Upper lobe of left lung (tissue), 6 donors: Measurements from ENCODE around the gene TERT. TPM values are rescaled to one million over a fixed set of nuclear protein-coding genes. Genes with fewer than 3 reads are reported as not detected.
A peak's percentile ranks its signal among the peaks of the same experiment; 100 is the strongest.
"Not testable (repeated sequence)": the region's sequence is repeated elsewhere in the genome, so short reads cannot be mapped to it uniquely, and the experiment has no call there.

Experiments used
- ATAC-seq, 2 donors: fragments of 200-7000 bp; cut with Tn5 transposase; one replicate each; pipeline ENCODE4 v1.9.1; 2022; ENCODE audit warnings: mild to moderate bottlenecking in 2 of 2, moderate library complexity in 2 of 2; ENCODE audit not compliant: low FRiP score in 2 of 2
- DNase-seq, 2 donors: peaks; one replicate each; pipeline ENCODE4 v3.0.0-alpha.2; 2019 to 2020
- H3K27ac ChIP-seq, 4 donors: fragments of 200-600 bp; sonication (generic); one replicate each; pipeline ENCODE4 v1.5.1; 2016 to 2019
- H3K27me3 ChIP-seq, 4 donors: fragments of 200-600 bp; sonication (generic); one replicate each; pipeline ENCODE4 v1.5.1; 2017 to 2019
- H3K36me3 ChIP-seq, 4 donors: fragments of 200-600 bp; sonication (generic); one replicate each; pipeline ENCODE4 v1.5.1; 2016 to 2019
- H3K4me1 ChIP-seq, 4 donors: fragments of 200-600 bp; sonication (generic); one replicate each; pipeline ENCODE4 v1.5.1; 2018 to 2019
- H3K4me3 ChIP-seq, 4 donors: fragments of 200-600 bp; sonication (generic); one replicate each; pipeline ENCODE4 v1.5.1; 2017 to 2019; ENCODE audit warnings: mild to moderate bottlenecking in 2 of 4, moderate library complexity in 1 of 4
- H3K9me3 ChIP-seq, 4 donors: fragments of 200-600 bp; sonication (generic); one replicate each; pipeline ENCODE4 v1.5.1; 2018 to 2019
- EP300 ChIP-seq, 4 donors: sonication (generic); formaldehyde crosslinking; IDR thresholded peaks; one replicate each; pipeline ENCODE4 v1.5.1; 2017; ENCODE audit warnings: antibody characterized with exemption in 4 of 4, control low read depth in 2 of 4
- POLR2A ChIP-seq, 4 donors: fragments of 450-650 bp; IDR thresholded peaks; one replicate each; pipeline ENCODE4 v1.5.1; 2016 to 2017; ENCODE audit warnings: antibody characterized with exemption in 4 of 4, mild to moderate bottlenecking in 2 of 4
- POLR2AphosphoS5 ChIP-seq, 2 donors: sonication (generic); formaldehyde crosslinking; IDR thresholded peaks; one replicate each; pipeline ENCODE4 v1.5.1; 2017; ENCODE audit warnings: antibody characterized with exemption in 2 of 2
- WGBS, 2 donors: methylation state at CpG; one replicate each; pipeline ENCODE4 v1.1.5; 2017 to 2018; 5-methylcytosine and 5-hydroxymethylcytosine counted together
- total RNA-seq, 6 donors: library from RNA; depleted of rRNA in 4 of 6; stranded (reverse); fragments of >200 nt in 4 of 6; gene quantifications; one replicate each; pipeline versions ENCODE4 v1.1.0 to v1.2.1, GENCODE V29; 2016 to 2021
- TF ChIP-seq, protein P1 (sequence below), 6 experiments: fragments of 450-650 bp in 4 of 6; fragments of 200-600 bp in 2 of 6; sonication (generic) in 2 of 6; IDR thresholded peaks; one replicate each; pipeline ENCODE4 v1.5.1; 2016 to 2019; ENCODE audit warnings: antibody characterized with exemption in 6 of 6
- donor health status: DM: no; HTN: no; CAD: no; lungs with moderate emphysema.
- donor health status: DM: no; HTN: yes; CAD: no; lungs with severe emphysema.

Gene TERT
- total RNA-seq, 6 donors from 2014 or later: 0.06 to 0.07 TPM; not detected in 4

DNA sequence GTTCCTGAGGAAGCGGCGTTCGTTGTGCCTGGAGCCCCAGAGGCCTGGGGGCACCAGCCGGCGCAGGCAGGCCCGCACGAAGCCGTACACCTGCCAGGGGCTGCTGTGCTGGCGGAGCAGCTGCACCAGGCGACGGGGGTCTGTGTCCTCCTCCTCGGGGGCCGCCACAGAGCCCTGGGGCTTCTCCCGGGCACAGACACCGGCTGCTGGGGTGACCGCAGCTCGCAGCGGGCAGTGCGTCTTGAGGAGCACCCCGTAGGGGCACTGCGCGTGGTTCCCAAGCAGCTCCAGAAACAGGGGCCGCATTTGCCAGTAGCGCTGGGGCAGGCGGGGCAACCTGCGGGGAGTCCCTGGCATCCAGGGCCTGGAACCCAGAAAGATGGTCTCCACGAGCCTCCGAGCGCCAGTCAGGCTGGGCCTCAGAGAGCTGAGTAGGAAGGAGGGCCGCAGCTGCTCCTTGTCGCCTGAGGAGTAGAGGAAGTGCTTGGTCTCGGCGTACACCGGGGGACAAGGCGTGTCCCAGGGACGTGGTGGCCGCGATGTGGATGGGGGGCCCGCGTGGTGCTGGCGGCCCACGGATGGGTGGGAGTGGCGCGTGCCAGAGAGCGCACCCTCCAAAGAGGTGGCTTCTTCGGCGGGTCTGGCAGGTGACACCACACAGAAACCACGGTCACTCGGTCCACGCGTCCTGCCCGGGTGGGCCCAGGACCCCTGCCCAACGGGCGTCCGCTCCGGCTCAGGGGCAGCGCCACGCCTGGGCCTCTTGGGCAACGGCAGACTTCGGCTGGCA, 1.3 kb downstream of the TERT start:
- Histone ChIP-seq H3K36me3 (no peaks in the 10 kb centered on the region), H3K4me3 (no peak overlapping the region), H3K9me3 (no peaks in the 10 kb centered on the region), H3K27me3 (peaks cover 0 to 29% (median 9%) of the 10 kb centered on the region in 4 donors), H3K27ac (no peak overlapping the region), H3K4me1 (peaks cover 10 to 16% (median 11%) of the 10 kb centered on the region in 4 donors)
- 93% methylated on average over 42 to 44 of the region's 60 CpGs for WGBS, 2 donors
- peak in 1 of 2 donors; percentile 80 for DNase-seq
- ATAC-seq: peak in 1 of 2 donors; percentile 41
- TF ChIP-seq EP300 (IDR thresholded peaks at IDR 0.05): no peak
- TF ChIP-seq, protein P1, sequence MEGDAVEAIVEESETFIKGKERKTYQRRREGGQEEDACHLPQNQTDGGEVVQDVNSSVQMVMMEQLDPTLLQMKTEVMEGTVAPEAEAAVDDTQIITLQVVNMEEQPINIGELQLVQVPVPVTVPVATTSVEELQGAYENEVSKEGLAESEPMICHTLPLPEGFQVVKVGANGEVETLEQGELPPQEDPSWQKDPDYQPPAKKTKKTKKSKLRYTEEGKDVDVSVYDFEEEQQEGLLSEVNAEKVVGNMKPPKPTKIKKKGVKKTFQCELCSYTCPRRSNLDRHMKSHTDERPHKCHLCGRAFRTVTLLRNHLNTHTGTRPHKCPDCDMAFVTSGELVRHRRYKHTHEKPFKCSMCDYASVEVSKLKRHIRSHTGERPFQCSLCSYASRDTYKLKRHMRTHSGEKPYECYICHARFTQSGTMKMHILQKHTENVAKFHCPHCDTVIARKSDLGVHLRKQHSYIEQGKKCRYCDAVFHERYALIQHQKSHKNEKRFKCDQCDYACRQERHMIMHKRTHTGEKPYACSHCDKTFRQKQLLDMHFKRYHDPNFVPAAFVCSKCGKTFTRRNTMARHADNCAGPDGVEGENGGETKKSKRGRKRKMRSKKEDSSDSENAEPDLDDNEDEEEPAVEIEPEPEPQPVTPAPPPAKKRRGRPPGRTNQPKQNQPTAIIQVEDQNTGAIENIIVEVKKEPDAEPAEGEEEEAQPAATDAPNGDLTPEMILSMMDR (IDR thresholded peaks at IDR 0.05): no peak
- TF ChIP-seq POLR2AphosphoS5 (IDR thresholded peaks at IDR 0.05): no peak
- no peak for TF ChIP-seq POLR2A (IDR thresholded peaks at IDR 0.05)

DNA sequence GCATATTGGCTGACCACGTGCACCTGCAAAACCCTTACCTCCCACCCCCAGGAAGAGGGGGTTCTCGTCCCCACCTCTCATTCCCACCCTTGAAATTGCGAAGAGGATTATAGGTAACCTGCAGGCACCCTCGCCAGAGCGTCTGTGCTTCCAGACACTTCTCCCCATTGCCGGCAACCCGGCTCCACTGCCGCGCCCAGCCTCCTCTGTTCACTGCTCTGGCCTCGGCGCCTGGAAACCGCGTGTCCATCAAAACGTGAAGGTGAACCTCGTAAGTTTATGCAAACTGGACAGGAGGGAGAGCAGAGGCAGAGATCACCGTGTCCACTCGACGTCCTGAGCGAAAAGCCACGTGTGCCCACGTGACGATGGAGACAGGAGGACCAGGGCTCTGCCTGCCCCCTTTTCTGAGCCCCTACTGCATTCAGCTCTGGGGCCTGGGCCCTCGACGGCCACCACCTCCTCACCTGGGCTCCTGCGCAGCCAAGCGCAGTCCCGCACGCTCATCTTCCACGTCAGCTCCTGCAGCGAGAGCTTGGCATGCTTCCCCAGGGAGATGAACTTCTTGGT, 1.9 kb downstream of the TERT start:
- Histone ChIP-seq H3K27ac (no peak overlapping the region), H3K36me3 (no peaks in the 10 kb centered on the region), H3K27me3 (peaks cover 0 to 29% (median 9%) of the 10 kb centered on the region in 4 donors), H3K9me3 (no peaks in the 10 kb centered on the region), H3K4me1 (peaks cover 10 to 16% (median 11%) of the 10 kb centered on the region in 4 donors), H3K4me3 (no peak overlapping the region)
- WGBS, 2 donors: 87 to 91% methylated on average over 22 to 30 of the region's 30 CpGs
- DNase-seq: peak in 1 of 2 donors; percentile 69
- TF ChIP-seq, protein P1 (IDR thresholded peaks at IDR 0.05): no peak
- TF ChIP-seq POLR2AphosphoS5 (IDR thresholded peaks at IDR 0.05) (no peak), POLR2A (IDR thresholded peaks at IDR 0.05) (no peak), EP300 (IDR thresholded peaks at IDR 0.05) (no peak)
- ATAC-seq: no peak

DNA sequence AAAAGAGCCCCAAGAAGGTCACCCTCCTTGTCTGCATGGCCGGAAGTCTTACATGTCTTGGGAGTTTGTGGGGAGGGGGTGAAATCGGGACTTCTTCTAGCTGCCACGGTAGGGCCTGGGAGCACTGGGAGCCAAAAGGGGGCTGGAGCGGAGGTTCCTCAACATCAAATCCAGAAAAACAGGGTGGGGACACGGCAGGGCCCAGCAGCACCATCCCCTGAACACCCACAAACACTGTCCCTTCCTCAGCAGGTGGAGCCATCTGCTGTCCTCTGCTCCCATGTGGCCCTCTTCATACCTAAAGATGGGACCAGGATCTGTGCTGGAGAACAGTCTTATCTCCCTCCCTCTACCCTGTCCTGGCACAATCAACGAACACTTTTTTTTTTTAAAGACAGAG, 2.7 kb downstream of the TERT start:
- no peak overlapping the region for H3K4me3 ChIP-seq
- 76 to 83% methylated on average over 5 to 6 of the region's 6 CpGs for WGBS, 2 donors
- no peak for DNase-seq
- no peaks in the 10 kb centered on the region for H3K9me3 ChIP-seq
- H3K27ac ChIP-seq: no peak overlapping the region
- peaks cover 0 to 29% (median 9%) of the 10 kb centered on the region in 4 donors for H3K27me3 ChIP-seq
- H3K4me1 ChIP-seq: peaks cover 10 to 16% (median 11%) of the 10 kb centered on the region in 4 donors
- H3K36me3 ChIP-seq: no peaks in the 10 kb centered on the region
- ATAC-seq: no peak
- TF ChIP-seq POLR2AphosphoS5 (IDR thresholded peaks at IDR 0.05): no peak
- TF ChIP-seq, protein P1 (IDR thresholded peaks at IDR 0.05): no peak
- TF ChIP-seq POLR2A (IDR thresholded peaks at IDR 0.05): no peak
- TF ChIP-seq EP300 (IDR thresholded peaks at IDR 0.05): no peak

DNA sequence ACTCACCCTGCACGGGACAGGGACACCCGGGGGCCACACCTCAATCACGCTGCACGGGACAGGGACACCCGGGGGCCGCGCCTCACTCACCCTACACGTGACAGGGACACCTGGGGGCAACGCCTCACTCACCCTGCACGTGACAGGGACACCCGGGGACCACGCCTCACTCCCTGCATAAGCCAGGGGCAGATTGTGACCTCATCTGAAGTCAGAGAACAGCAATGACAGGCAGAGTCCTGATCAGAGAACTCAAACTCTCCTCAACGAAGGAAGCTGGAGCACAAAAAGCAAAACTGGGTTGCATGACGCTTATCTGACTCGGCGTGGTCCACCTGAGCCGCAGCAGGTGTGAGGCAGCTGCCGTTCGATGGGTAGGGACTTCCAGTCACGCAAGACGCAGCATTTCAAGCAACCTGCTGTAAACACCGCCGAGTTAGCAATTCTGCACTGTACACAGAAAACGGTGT, 3.2 kb downstream of the TERT start:
- Histone ChIP-seq H3K27ac (no peak overlapping the region), H3K4me1 (peaks cover 10 to 16% (median 11%) of the 10 kb centered on the region in 4 donors), H3K9me3 (no peaks in the 10 kb centered on the region), H3K36me3 (no peaks in the 10 kb centered on the region), H3K27me3 (peaks cover 0 to 29% (median 9%) of the 10 kb centered on the region in 4 donors), H3K4me3 (no peak overlapping the region)
- no peak for TF ChIP-seq EP300 (IDR thresholded peaks at IDR 0.05)
- TF ChIP-seq POLR2A (IDR thresholded peaks at IDR 0.05): no peak
- TF ChIP-seq, protein P1 (IDR thresholded peaks at IDR 0.05): no peak
- no peak for TF ChIP-seq POLR2AphosphoS5 (IDR thresholded peaks at IDR 0.05)
- no peak for ATAC-seq
- 83 to 86% methylated on average over 24 of the region's 24 CpGs for WGBS, 2 donors
- no peak for DNase-seq

DNA sequence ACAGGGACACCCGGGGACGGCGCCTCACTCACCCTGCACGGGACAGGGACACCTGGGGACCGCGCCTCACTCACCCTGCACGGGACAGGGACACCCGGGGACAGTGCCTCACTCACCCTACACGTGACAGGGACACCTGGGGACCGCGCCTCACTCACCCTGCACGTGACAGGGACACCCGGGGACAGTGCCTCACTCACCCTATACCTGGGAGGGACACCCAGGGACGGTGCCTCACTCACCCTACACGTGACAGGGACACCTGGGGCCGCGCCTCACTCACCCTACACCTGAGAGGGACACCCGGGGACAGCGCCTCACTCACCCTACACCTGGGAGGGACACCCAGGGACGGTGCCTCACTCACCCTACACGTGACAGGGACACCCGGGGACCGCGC, 3.9 kb downstream of the TERT start:
- H3K36me3 ChIP-seq, DNase-seq, H3K4me3 ChIP-seq, H3K27ac ChIP-seq, H3K9me3 ChIP-seq, ATAC-seq: not testable (repeated sequence)
- Histone ChIP-seq H3K4me1 (peaks cover 10 to 16% (median 11%) of the 10 kb centered on the region in 4 donors), H3K27me3 (peaks cover 0 to 29% (median 9%) of the 10 kb centered on the region in 4 donors)
- 76 to 87% methylated on average over 3 to 14 of the region's 24 CpGs for WGBS, 2 donors

DNA sequence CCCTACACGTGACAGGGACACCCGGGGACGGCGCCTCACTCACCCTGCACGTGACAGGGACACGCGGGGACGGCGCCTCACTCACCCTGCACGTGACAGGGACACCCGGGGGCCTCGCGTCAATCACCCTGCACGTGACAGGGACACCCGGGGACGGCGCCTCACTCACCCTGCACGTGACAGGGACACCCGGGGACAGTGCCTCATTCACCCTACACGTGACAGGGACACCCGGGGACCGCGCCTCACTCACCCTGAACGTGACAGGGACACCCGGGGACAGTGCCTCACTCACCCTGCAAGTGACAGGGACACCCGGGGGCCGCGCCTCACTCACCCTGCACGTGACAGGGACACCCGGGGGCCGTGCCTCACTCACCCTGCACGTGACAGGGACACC, 5.3 kb downstream of the TERT start:
- peaks cover 0 to 18% (median 4%) of the 10 kb centered on the region in 4 donors for H3K27me3 ChIP-seq
- ATAC-seq, H3K9me3 ChIP-seq, H3K4me1 ChIP-seq, H3K36me3 ChIP-seq, H3K4me3 ChIP-seq, H3K27ac ChIP-seq: not testable (repeated sequence)
- DNase-seq: peak in 1 of 2 donors; percentile 65
- 96% methylated on average over 16 to 19 of the region's 32 CpGs for WGBS, 2 donors
